IMR-90 (cell line): ENCODE data around the gene CARNS1. TPM values are rescaled to one million over a fixed set of nuclear protein-coding genes. Genes with fewer than 3 reads are reported as not detected.

Experiments used
- ATAC-seq: fragments of 200-7000 bp; cut with Tn5 transposase; 2 replicates; pipeline ENCODE4 v1.9.1; 2020; ENCODE audit warnings: low read depth, mild to moderate bottlenecking, moderate library complexity
- BruUV-seq: library from RNA; stranded (reverse); fragments of 400-500 nt; replicated peaks from 2 replicates; lab custom pipeline; 2021; lab: Mats Ljungman, UMichigan
- CTCF ChIA-PET: fragments of 300-600 bp; formaldehyde crosslinking; extraction: SDS; loops from one replicate; lab custom pipeline; 2021; ENCODE audit warnings: antibody characterized with exemption; lab: Yijun Ruan, JAX
- POLR2A ChIA-PET: fragments of 300-600 bp; sonication (Branson Sonifier 250); formaldehyde crosslinking; loops from one replicate; lab custom pipeline; 2022; ENCODE audit warnings: antibody characterized with exemption; ENCODE audit not compliant: unreplicated experiment; lab: Charles Lee
- DNase-seq: peaks from one replicate; pipeline ENCODE4 v3.0.0; 2013
- H2AFZ ChIP-seq: replicated peaks from 2 replicates; pipeline ENCODE3; 2013; ENCODE audit warnings: low read length, mild to moderate bottlenecking; ENCODE audit not compliant: poor library complexity
- H2AK5ac ChIP-seq: 2 replicates; pipeline ENCODE4 v1.6.1; 2013; ENCODE audit warnings: low read depth, low read length, inconsistent platforms
- H2AK9ac ChIP-seq: replicated peaks from 2 replicates; pipeline ENCODE3; 2013; ENCODE audit warnings: mild to moderate bottlenecking, low read depth, low read length, moderate library complexity; ENCODE audit not compliant: poor library complexity
- H2BK120ac ChIP-seq: 2 replicates; pipeline ENCODE4 v1.6.1; 2013; ENCODE audit warnings: low read depth, low read length, inconsistent platforms
- H2BK15ac ChIP-seq: 3 replicates; pipeline ENCODE4 v1.6.1; 2013; ENCODE audit warnings: low read depth, low read length, inconsistent platforms
- H2BK20ac ChIP-seq: 2 replicates; pipeline ENCODE4 v1.6.1; 2013; ENCODE audit warnings: low read depth, mild to moderate bottlenecking, inconsistent platforms, low read length, moderate library complexity
- H2BK5ac ChIP-seq: 2 replicates; pipeline ENCODE4 v1.6.1; 2013; ENCODE audit warnings: mild to moderate bottlenecking, low read depth, low read length, inconsistent platforms; ENCODE audit not compliant: poor library complexity, severe bottlenecking
- H3K14ac ChIP-seq: replicated peaks from 2 replicates; pipeline ENCODE4 v1.6.1; 2013; ENCODE audit warnings: low read depth, low read length, inconsistent platforms
- H3K18ac ChIP-seq: 2 replicates; pipeline ENCODE4 v1.6.1; 2013; ENCODE audit warnings: low read depth, low read length, control low read depth
- H3K23ac ChIP-seq: 2 replicates; pipeline ENCODE4 v1.6.1; 2013; ENCODE audit warnings: low read depth, low read length, inconsistent platforms
- H3K27ac ChIP-seq: 2 replicates; pipeline ENCODE4 v1.5.1; 2013; ENCODE audit warnings: mild to moderate bottlenecking, control low read depth, low read length; ENCODE audit not compliant: insufficient read depth
- H3K27me3 ChIP-seq: 2 replicates; pipeline ENCODE4 v1.6.1; 2013; ENCODE audit warnings: low read length; ENCODE audit not compliant: control insufficient read depth, insufficient read depth
- H3K36me3 ChIP-seq: 2 replicates; pipeline ENCODE4 v1.6.1; 2013; ENCODE audit warnings: low read length, mixed read lengths; ENCODE audit not compliant: control insufficient read depth, insufficient read depth
- H3K4ac ChIP-seq: 2 replicates; pipeline ENCODE4 v1.6.1; 2013; ENCODE audit warnings: low read depth, low read length, inconsistent platforms
- H3K4me1 ChIP-seq: 2 replicates; pipeline ENCODE4 v1.6.1; 2013; ENCODE audit warnings: low read length, mixed read lengths; ENCODE audit not compliant: control insufficient read depth, insufficient read depth
- H3K4me2 ChIP-seq: 2 replicates; pipeline ENCODE4 v1.6.1; 2013; ENCODE audit warnings: low read depth, mild to moderate bottlenecking, control low read depth, low read length, moderate library complexity
- H3K4me3 ChIP-seq: 2 replicates; pipeline ENCODE4 v1.5.1; 2013; ENCODE audit warnings: low read depth, mild to moderate bottlenecking, control low read depth, low read length, moderate library complexity; ENCODE audit not compliant: insufficient read depth
- H3K56ac ChIP-seq: 2 replicates; pipeline ENCODE4 v1.6.1; 2013; ENCODE audit warnings: low read length, inconsistent platforms; ENCODE audit not compliant: insufficient read depth; ENCODE audit errors: extremely low read depth
- H3K79me1 ChIP-seq, 2 experiments: 2 replicates each; pipeline ENCODE4 v1.6.1; 2013; ENCODE audit warnings: low read length in 2 of 2, inconsistent platforms in 1 of 2, low read depth in 1 of 2
- H3K9ac ChIP-seq: 2 replicates; pipeline ENCODE4 v1.6.1; 2013; ENCODE audit warnings: low read depth, low read length, control low read depth
- H3K9me1 ChIP-seq: 2 replicates; pipeline ENCODE4 v1.6.1; 2013; ENCODE audit warnings: low read length, inconsistent platforms; ENCODE audit not compliant: insufficient read depth
- H3K9me3 ChIP-seq: 2 replicates; pipeline ENCODE4 v1.6.1; 2013; ENCODE audit warnings: low read length; ENCODE audit not compliant: control insufficient read depth, insufficient read depth
- H4K20me1 ChIP-seq: 2 replicates; pipeline ENCODE4 v1.6.1; 2013; ENCODE audit warnings: low read length, inconsistent platforms; ENCODE audit not compliant: insufficient read depth
- H4K5ac ChIP-seq: 2 replicates; pipeline ENCODE4 v1.6.1; 2013; ENCODE audit warnings: mild to moderate bottlenecking, low read depth, low read length, control low read depth
- H4K8ac ChIP-seq, 2 experiments: 2 replicates each; pipeline ENCODE4 v1.6.1; 2013; ENCODE audit warnings: low read depth in 2 of 2, low read length in 2 of 2, control low read depth in 1 of 2, inconsistent platforms in 1 of 2
- H4K91ac ChIP-seq: 2 replicates; pipeline ENCODE4 v1.6.1; 2013; ENCODE audit warnings: low read depth, low read length, inconsistent platforms; ENCODE audit not compliant: insufficient read depth
- BHLHE40 ChIP-seq: fragments of 150-350 bp; IDR thresholded peaks from 2 replicates; pipeline ENCODE4 v1.6.1; 2016; ENCODE audit warnings: mild to moderate bottlenecking, low read depth, low read length
- MAZ ChIP-seq: IDR thresholded peaks from 2 replicates; pipeline ENCODE4 v1.6.1; 2012; ENCODE audit warnings: low read depth, mild to moderate bottlenecking, low read length, improper control_type of control experiment, moderate library complexity, borderline replicate concordance
- MXI1 ChIP-seq: IDR thresholded peaks from 2 replicates; pipeline ENCODE4 v1.6.1; 2012; ENCODE audit warnings: low read depth, mild to moderate bottlenecking, low read length, moderate library complexity, borderline replicate concordance
- RAD21 ChIP-seq: IDR thresholded peaks from 2 replicates; pipeline ENCODE4 v1.6.1; 2012; ENCODE audit warnings: low read length, improper control_type of control experiment
- WGBS, 2 experiments: methylation state at CpG; one replicate each; pipeline versions ENCODE4 v1.1.5 to v1.1.7; 2013; ENCODE audit warnings: missing lambda C conversion rate in 2 of 2; ENCODE audit not compliant: insufficient read length in 1 of 2; ENCODE audit errors: extremely low coverage in 2 of 2; 5-methylcytosine and 5-hydroxymethylcytosine counted together
- dilution Hi-C: fragments of 300-500 bp; cut with HindIII; formaldehyde crosslinking; loops from one replicate; pipeline ENCODE4 v1.14.3; 2018; ENCODE audit warnings: low sequenced_read_pairs; ENCODE audit not compliant: unreplicated experiment
- in situ Hi-C: fragments of 300-500 bp; cut with MboI; formaldehyde crosslinking; loops from 3 replicates; pipeline ENCODE4 v1.14.3; 2019; ENCODE audit warnings: low sequenced_read_pairs, inconsistent platforms, mixed read lengths
- intact Hi-C: fragments of 100-400 bp; cut with micrococcal nuclease; formaldehyde crosslinking; loops from 2 replicates; pipeline ENCODE4 v1.10.0; 2022
- polyA plus RNA-seq, 3 experiments: library from polyadenylated mRNA; depleted of rRNA; stranded (reverse); fragments of >200 nt; gene quantifications; 2 replicates each; pipeline ENCODE4 v1.2.3, GENCODE V29; 2012; ENCODE audit warnings: low replicate concordance in 1 of 3
- total RNA-seq: library from RNA; depleted of rRNA; stranded (reverse); fragments of >200 nt; gene quantifications from 2 replicates; pipeline ENCODE4 v1.2.3, GENCODE V29; 2012
- TF ChIP-seq, protein P1 (sequence below): fragments of 150-350 bp; IDR thresholded peaks from 2 replicates; pipeline ENCODE4 v1.6.1; 2017; ENCODE audit warnings: mild to moderate bottlenecking, antibody characterized with exemption, low read length, low read depth

The CARNS1 gene
- total and polyA plus RNA-seq, 2 of the 4 experiments (the other 2 are of a cell fraction): under 0.01 to 0.32 TPM

DNA sequence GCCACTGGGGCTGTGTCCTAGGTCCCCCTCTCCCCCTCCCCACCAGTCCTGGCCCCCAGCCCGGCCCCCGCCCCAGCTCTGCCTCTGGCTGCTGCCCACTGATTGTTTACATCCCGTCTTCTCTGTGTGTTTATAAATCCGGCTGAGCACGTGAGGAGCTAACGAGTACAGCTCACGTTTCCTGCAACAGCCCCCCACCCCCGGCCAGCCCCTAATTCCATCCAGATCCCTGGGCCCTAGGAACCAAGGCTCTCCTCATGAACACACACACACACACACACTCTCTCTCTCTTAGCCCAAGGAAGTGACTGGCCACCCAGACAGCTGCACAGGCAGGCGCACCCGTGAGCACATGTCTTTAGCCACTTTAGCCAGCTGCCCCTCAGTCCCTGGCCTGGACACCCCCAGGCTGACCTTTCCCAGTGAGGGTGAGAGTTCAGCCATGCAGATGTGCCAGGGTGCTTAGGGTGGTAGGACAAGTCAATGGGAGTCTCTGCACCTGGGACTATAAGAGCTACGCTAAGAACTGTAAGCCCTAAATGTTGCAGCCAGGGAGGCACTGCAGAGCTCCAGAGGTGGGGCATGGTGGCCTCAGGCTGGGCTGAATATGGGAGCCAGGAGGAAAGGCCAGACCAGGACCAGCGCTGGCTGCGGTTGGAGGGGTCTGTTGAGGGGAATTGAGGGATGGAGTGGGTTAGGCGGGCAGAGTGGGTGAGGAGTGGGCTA is 45.0 kb upstream of the CARNS1 start:
- peak overlapping the region; percentile 29 for H2AFZ ChIP-seq
- peaks cover 61% of the 10 kb centered on the region for H3K4me1 ChIP-seq
- ChIA-PET POLR2A (interaction anchor here (1.2 kb wide), 2 partner anchors 17 to 25 kb away, joined by 3 read pairs; partner anchors contain the start of gene POLD4), CTCF (interaction anchor here (0.6 to 2.3 kb wide), 6 partner anchors 10 to 25 kb away, joined by 3 to 15 read pairs (median 8); partner anchors contain the start of gene POLD4)
- intact Hi-C loops (loop anchor here (2.0 kb wide), 1 partner anchor 14 kb away; no protein-coding TSS in a partner anchor), in situ Hi-C loops (no loop called here), dilution Hi-C loops (no loop called here)
- peaks cover 9% of the 10 kb centered on the region; the same call in 1 of the 2 replicates for H3K36me3 ChIP-seq
- H3K27ac ChIP-seq: peak overlapping the region; percentile 82
- H2BK15ac ChIP-seq: peak overlapping the region; percentile 36; the same call in 1 of the 3 replicates
- peak overlapping the region; percentile 88 for H4K91ac ChIP-seq
- peak overlapping the region; percentile 73 for H3K9ac ChIP-seq
- peak overlapping the region; percentile 99 for H3K23ac ChIP-seq
- H2AK5ac ChIP-seq: peak overlapping the region; percentile 98
- no peaks in the 10 kb centered on the region for H3K27me3 ChIP-seq
- H4K5ac ChIP-seq: peak overlapping the region; percentile 1
- BruUV-seq: no TSS peak
- peak; percentile 6; the same call in 1 of the 2 replicates for ATAC-seq
- peaks cover 43% of the 10 kb centered on the region for H3K9me1 ChIP-seq
- H4K20me1 ChIP-seq: peaks cover 60% of the 10 kb centered on the region
- peak overlapping the region; percentile 24 to 78; a peak in 3 of 4 replicates for H4K8ac ChIP-seq
- H2BK120ac ChIP-seq: peak overlapping the region; percentile 83
- TF ChIP-seq MXI1: peak; percentile 83
- TF ChIP-seq, protein P1, sequence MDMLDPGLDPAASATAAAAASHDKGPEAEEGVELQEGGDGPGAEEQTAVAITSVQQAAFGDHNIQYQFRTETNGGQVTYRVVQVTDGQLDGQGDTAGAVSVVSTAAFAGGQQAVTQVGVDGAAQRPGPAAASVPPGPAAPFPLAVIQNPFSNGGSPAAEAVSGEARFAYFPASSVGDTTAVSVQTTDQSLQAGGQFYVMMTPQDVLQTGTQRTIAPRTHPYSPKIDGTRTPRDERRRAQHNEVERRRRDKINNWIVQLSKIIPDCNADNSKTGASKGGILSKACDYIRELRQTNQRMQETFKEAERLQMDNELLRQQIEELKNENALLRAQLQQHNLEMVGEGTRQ: peak; percentile 72
- peak; percentile 75; the same call in 1 of the 2 replicates for TF ChIP-seq MAZ
- TF ChIP-seq BHLHE40: peak; percentile 98
- TF ChIP-seq RAD21: no peak
- 0 out of 2 replicates have a peak overlapping the region, but pooled peaks have one; percentile 6 for H3K56ac ChIP-seq
- peak overlapping the region; percentile 89 for H3K14ac ChIP-seq
- H3K4me3 ChIP-seq: no peak overlapping the region; the same call in 1 of the 2 replicates
- 0% methylated on average over 2 of the region's 14 CpGs; no CpG with 5 or more reads in 1 of the 2 experiments for WGBS, 2 experiments
- H2AK9ac ChIP-seq: peak overlapping the region; percentile 81
- peak overlapping the region; percentile 77 for H2BK5ac ChIP-seq
- H2BK20ac ChIP-seq: peak overlapping the region; percentile 44; the same call in 1 of the 2 replicates
- H3K18ac ChIP-seq: peak overlapping the region; percentile 58
- peak overlapping the region; percentile 92 for H3K4ac ChIP-seq
- peaks cover 5 to 64% of the 10 kb centered on the region in 2 experiments; a peak in 3 of 4 replicates for H3K79me1 ChIP-seq
- no peaks in the 10 kb centered on the region for H3K9me3 ChIP-seq
- H3K4me2 ChIP-seq: peak overlapping the region; percentile 71
- DNase-seq: peak; percentile 87
